Measurements from ENCODE around the gene LRRK1. TPM values are rescaled to one million over a fixed set of nuclear protein-coding genes. Genes with fewer than 3 reads are reported as not detected.

LRRK1 gene
- total and polyA plus RNA-seq, 2 donors (not counting 1 experiment from before 2014, with no cell fraction given) = 19.8 to 53.0 TPM

GRCh38 chr15:101023501-101024072 is 104.4 kb downstream of the LRRK1 start:
- H3K27ac Mint-ChIP-seq = no peak overlapping the region
- DNase-seq = no peak

DNA sequence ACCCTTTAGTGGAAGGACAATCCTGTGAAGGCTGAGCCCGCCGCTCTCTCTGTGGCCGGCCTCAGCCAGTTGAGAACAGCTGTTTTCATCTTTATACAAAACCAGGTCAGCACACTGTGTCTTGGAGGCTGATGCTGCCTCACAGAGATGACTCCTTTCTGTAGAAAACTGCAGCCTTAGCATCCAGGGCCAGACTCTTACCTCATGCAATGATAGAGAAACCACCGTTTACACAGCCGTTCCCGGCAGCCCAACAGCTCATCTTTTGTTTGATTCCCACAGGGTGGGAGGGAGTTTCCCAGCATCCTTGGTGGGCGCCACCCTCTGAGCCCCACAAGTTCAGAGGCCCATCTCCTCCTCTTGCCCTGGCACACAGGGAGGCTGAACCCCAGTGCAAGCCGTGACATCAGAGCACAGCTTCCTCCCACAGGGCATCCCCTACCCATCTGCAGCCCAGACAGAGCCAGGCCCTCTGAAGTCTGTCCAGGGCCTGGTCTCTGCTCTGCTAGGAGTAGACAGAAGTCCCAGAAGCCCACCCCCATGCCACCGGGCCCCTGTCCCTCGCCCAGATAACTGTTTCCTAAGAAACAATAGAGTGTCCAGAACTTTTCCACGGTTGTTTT is 105.0 kb downstream of the LRRK1 start:
- no peaks in the 10 kb centered on the region for H3K9me3 Mint-ChIP-seq (ENCODE audit: insufficient read depth)
- no peak overlapping the region for H3K9ac ChIP-seq (ENCODE audit: low read length)
- H3K27ac ChIP-seq (ENCODE audit: low read length in 2 of 2) = no peak overlapping the region
- H3K4me3 Mint-ChIP-seq = no peak overlapping the region
- no peaks in the 10 kb centered on the region for H3K27me3 ChIP-seq (replicated peaks in 1 of 4; ENCODE audit: control extremely low read depth in 1 of 4, control insufficient read depth in 3 of 4, insufficient read depth in 4 of 4, low read length in 3 of 4)
- no peaks in the 10 kb centered on the region for H3K79me2 ChIP-seq (ENCODE audit: control insufficient read depth, insufficient read depth, low read length)
- H3K27me3 Mint-ChIP-seq = no peaks in the 10 kb centered on the region
- ATAC-seq (ENCODE audit: low read depth) (no peak), DNase-seq (no peak)
- H4K20me1 ChIP-seq (ENCODE audit: control insufficient read depth, insufficient read depth, low read length, poor library complexity, severe bottlenecking) = no peaks in the 10 kb centered on the region
- intact Hi-C loops (cut with micrococcal nuclease) = no loop called here
- no peak overlapping the region for H3K4me3 ChIP-seq (ENCODE audit: control extremely low read depth in 1 of 5, extremely low read depth in 1 of 5, insufficient read depth in 1 of 5, low read depth in 2 of 5, low read length in 4 of 5)
- no peak overlapping the region for H3K27ac Mint-ChIP-seq
- H3K4me2 ChIP-seq (replicated peaks; ENCODE audit: low read depth, low read length, poor library complexity, severe bottlenecking) = no peak overlapping the region
- no peaks in the 10 kb centered on the region for H3K4me1 ChIP-seq (ENCODE audit: control insufficient read depth in 2 of 2, insufficient read depth in 2 of 2, low read length in 2 of 2)
- H3K4me1 Mint-ChIP-seq = no peaks in the 10 kb centered on the region
- ChIA-PET POLR2A (no interaction called here), CTCF (interaction anchor here (1.0 to 1.5 kb wide), 2 partner anchors 15 to 18 kb away, joined by 3 to 15 read pairs; no protein-coding TSS in a partner anchor)
- peaks cover 0 to 54% of the 10 kb centered on the region in 2 experiments for H3K36me3 ChIP-seq (replicated peaks in 1 of 2; ENCODE audit: control extremely low read depth in 1 of 2, control insufficient read depth in 1 of 2, extremely low read depth in 1 of 2, insufficient read depth in 2 of 2, low read length in 1 of 2)
- no peaks in the 10 kb centered on the region for H3K9me3 ChIP-seq (ENCODE audit: control extremely low read depth in 1 of 3, control insufficient read depth in 2 of 3, insufficient read depth in 1 of 3, low read length in 2 of 3)
- no peak for TF ChIP-seq EZH2 (IDR thresholded peaks at IDR 0.05; ENCODE audit: borderline replicate concordance, insufficient read depth, low read depth, low read length, poor library complexity, severe bottlenecking)
- TF ChIP-seq, protein P1, sequence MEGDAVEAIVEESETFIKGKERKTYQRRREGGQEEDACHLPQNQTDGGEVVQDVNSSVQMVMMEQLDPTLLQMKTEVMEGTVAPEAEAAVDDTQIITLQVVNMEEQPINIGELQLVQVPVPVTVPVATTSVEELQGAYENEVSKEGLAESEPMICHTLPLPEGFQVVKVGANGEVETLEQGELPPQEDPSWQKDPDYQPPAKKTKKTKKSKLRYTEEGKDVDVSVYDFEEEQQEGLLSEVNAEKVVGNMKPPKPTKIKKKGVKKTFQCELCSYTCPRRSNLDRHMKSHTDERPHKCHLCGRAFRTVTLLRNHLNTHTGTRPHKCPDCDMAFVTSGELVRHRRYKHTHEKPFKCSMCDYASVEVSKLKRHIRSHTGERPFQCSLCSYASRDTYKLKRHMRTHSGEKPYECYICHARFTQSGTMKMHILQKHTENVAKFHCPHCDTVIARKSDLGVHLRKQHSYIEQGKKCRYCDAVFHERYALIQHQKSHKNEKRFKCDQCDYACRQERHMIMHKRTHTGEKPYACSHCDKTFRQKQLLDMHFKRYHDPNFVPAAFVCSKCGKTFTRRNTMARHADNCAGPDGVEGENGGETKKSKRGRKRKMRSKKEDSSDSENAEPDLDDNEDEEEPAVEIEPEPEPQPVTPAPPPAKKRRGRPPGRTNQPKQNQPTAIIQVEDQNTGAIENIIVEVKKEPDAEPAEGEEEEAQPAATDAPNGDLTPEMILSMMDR (IDR thresholded peaks at IDR 0.05) = no peak
- no peak overlapping the region for H2AFZ ChIP-seq (ENCODE audit: insufficient read depth, low read depth, low read length, poor library complexity, severe bottlenecking)
- WGBS (ENCODE audit: insufficient coverage) = 100% methylated on average over 5 of the region's 11 CpGs

More at GRCh38 chr15:101023501-101024072, 104.4 kb downstream of the LRRK1 start:
- Mint-ChIP-seq H3K9me3 (ENCODE audit: insufficient read depth) (no peaks in the 10 kb centered on the region), H3K4me1 (no peaks in the 10 kb centered on the region), H3K27me3 (no peaks in the 10 kb centered on the region), H3K4me3 (no peak overlapping the region)
- H2AFZ ChIP-seq (ENCODE audit: insufficient read depth, low read depth, low read length, poor library complexity, severe bottlenecking) = no peak overlapping the region
- no peak overlapping the region for H3K4me2 ChIP-seq (replicated peaks; ENCODE audit: low read depth, low read length, poor library complexity, severe bottlenecking)
- CTCF ChIA-PET = interaction anchor here (1.0 to 1.5 kb wide), 2 partner anchors 15 to 17 kb away, joined by 3 to 15 read pairs; no protein-coding TSS in a partner anchor
- WGBS (ENCODE audit: insufficient coverage) = 95% methylated on average over 7 of the region's 11 CpGs
- ATAC-seq (ENCODE audit: low read depth) = no peak
- no peak overlapping the region for H3K4me3 ChIP-seq (ENCODE audit: control extremely low read depth in 1 of 5, extremely low read depth in 1 of 5, insufficient read depth in 1 of 5, low read depth in 2 of 5, low read length in 4 of 5)
- H3K27me3 ChIP-seq (replicated peaks in 1 of 4; ENCODE audit: control extremely low read depth in 1 of 4, control insufficient read depth in 3 of 4, insufficient read depth in 4 of 4, low read length in 3 of 4) = no peaks in the 10 kb centered on the region
- H3K4me1 ChIP-seq (ENCODE audit: control insufficient read depth in 2 of 2, insufficient read depth in 2 of 2, low read length in 2 of 2) = no peaks in the 10 kb centered on the region
- H3K27ac ChIP-seq (ENCODE audit: low read length in 2 of 2) = no peak overlapping the region
- intact Hi-C loops (cut with micrococcal nuclease) = no loop called here
- no peaks in the 10 kb centered on the region for H3K79me2 ChIP-seq (ENCODE audit: control insufficient read depth, insufficient read depth, low read length)
- H3K9me3 ChIP-seq (ENCODE audit: control extremely low read depth in 1 of 3, control insufficient read depth in 2 of 3, insufficient read depth in 1 of 3, low read length in 2 of 3) = no peaks in the 10 kb centered on the region
- POLR2A ChIA-PET = no interaction called here
- peaks cover under 1 to 54% of the 10 kb centered on the region in 2 experiments for H3K36me3 ChIP-seq (replicated peaks in 1 of 2; ENCODE audit: control extremely low read depth in 1 of 2, control insufficient read depth in 1 of 2, extremely low read depth in 1 of 2, insufficient read depth in 2 of 2, low read length in 1 of 2)
- H4K20me1 ChIP-seq (ENCODE audit: control insufficient read depth, insufficient read depth, low read length, poor library complexity, severe bottlenecking) = no peaks in the 10 kb centered on the region
- H3K9ac ChIP-seq (ENCODE audit: low read length) = no peak overlapping the region
- no peak for TF ChIP-seq EZH2 (IDR thresholded peaks at IDR 0.05; ENCODE audit: borderline replicate concordance, insufficient read depth, low read depth, low read length, poor library complexity, severe bottlenecking)
- TF ChIP-seq, protein P1 (IDR thresholded peaks at IDR 0.05) = no peak
